ENCODE data around the gene SLC22A7.

DNA sequence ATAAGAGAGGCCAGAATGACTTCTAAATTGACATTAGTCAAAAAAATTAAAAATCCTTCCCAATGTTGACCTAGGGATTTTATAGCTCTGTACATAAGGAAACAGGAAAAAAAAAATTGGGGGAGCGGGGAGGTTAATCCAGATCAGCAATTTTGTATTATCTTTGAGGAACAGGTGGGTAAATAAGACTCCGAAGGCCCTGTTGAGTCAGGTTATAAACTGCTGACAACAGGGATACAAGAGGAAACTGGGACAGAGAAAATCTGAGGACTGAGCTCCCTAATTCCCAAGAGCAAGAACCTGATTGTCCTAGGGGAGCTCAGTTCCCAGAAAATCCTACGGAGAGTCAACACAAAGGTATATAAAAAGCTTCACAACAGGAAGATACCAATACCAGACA, 37.4 kb downstream of the SLC22A7 start:
- TF ChIP-seq, protein P1, sequence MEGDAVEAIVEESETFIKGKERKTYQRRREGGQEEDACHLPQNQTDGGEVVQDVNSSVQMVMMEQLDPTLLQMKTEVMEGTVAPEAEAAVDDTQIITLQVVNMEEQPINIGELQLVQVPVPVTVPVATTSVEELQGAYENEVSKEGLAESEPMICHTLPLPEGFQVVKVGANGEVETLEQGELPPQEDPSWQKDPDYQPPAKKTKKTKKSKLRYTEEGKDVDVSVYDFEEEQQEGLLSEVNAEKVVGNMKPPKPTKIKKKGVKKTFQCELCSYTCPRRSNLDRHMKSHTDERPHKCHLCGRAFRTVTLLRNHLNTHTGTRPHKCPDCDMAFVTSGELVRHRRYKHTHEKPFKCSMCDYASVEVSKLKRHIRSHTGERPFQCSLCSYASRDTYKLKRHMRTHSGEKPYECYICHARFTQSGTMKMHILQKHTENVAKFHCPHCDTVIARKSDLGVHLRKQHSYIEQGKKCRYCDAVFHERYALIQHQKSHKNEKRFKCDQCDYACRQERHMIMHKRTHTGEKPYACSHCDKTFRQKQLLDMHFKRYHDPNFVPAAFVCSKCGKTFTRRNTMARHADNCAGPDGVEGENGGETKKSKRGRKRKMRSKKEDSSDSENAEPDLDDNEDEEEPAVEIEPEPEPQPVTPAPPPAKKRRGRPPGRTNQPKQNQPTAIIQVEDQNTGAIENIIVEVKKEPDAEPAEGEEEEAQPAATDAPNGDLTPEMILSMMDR (IDR thresholded peaks at IDR 0.05), result no peak
- TF ChIP-seq POLR2A (IDR thresholded peaks at IDR 0.05), result no peak
- TF ChIP-seq EP300 (IDR thresholded peaks at IDR 0.05), result no peak
